Fibroblast of lung (primary cell): ENCODE data around the gene WNT5B. TPM values are rescaled to one million over a fixed set of nuclear protein-coding genes. Genes with fewer than 3 reads are reported as not detected.

Experiments used
- DNase-seq, 2 donors: peaks; one replicate each; pipeline versions ENCODE4 v3.0.0 to v3.0.0-alpha.2; 2010; ENCODE audit warnings: low read depth in 2 of 2
- H2AFZ ChIP-seq: 2 replicates; pipeline ENCODE4 v1.5.1; 2012; ENCODE audit warnings: low read length, control low read depth, inconsistent platforms
- H3K27ac ChIP-seq: 2 replicates; pipeline ENCODE4 v1.5.1; 2011; ENCODE audit warnings: low read length, control low read depth; ENCODE audit not compliant: insufficient read depth
- H3K27me3 ChIP-seq: 2 replicates; pipeline ENCODE4 v1.5.1; 2011; ENCODE audit warnings: mild to moderate bottlenecking, low read length; ENCODE audit not compliant: control insufficient read depth, insufficient read depth
- H3K36me3 ChIP-seq: 2 replicates; pipeline ENCODE4 v1.5.1; 2011; ENCODE audit warnings: low read length; ENCODE audit not compliant: control insufficient read depth, insufficient read depth
- H3K4me1 ChIP-seq: 2 replicates; pipeline ENCODE4 v1.5.1; 2011; ENCODE audit warnings: low read length; ENCODE audit not compliant: control insufficient read depth, insufficient read depth; ENCODE audit errors: extremely low read depth
- H3K4me2 ChIP-seq: 2 replicates; pipeline ENCODE4 v1.5.1; 2011; ENCODE audit warnings: low read length, control low read depth; ENCODE audit not compliant: insufficient read depth; ENCODE audit errors: extremely low read depth
- H3K4me3 ChIP-seq, 4 experiments: fragments of 200-600 bp in 1 of 4; sonication (generic) in 1 of 4; replicated peaks in 1 of 4; 2 replicates each; pipeline ENCODE4 v1.5.1; 2011 to 2016; ENCODE audit warnings: low read length in 4 of 4, low read depth in 3 of 4, mild to moderate bottlenecking in 3 of 4, control low read depth in 2 of 4, inconsistent platforms in 1 of 4, mixed read lengths in 1 of 4; ENCODE audit not compliant: insufficient read depth in 1 of 4; ENCODE audit errors: control extremely low read depth in 1 of 4
- H3K79me2 ChIP-seq: 2 replicates; pipeline ENCODE4 v1.5.1; 2012; ENCODE audit warnings: mild to moderate bottlenecking, low read length, inconsistent platforms; ENCODE audit not compliant: control insufficient read depth, insufficient read depth
- H3K9ac ChIP-seq: 2 replicates; pipeline ENCODE4 v1.5.1; 2011; ENCODE audit warnings: mild to moderate bottlenecking, low read length, control low read depth; ENCODE audit not compliant: insufficient read depth
- H3K9me3 ChIP-seq: 2 replicates; pipeline ENCODE4 v1.5.1; 2012; ENCODE audit warnings: low read depth, low read length; ENCODE audit not compliant: control insufficient read depth, insufficient read depth
- H4K20me1 ChIP-seq: 2 replicates; pipeline ENCODE4 v1.5.1; 2011; ENCODE audit warnings: low read length; ENCODE audit not compliant: control insufficient read depth, insufficient read depth; ENCODE audit errors: extremely low read depth
- EZH2 ChIP-seq: IDR thresholded peaks from 2 replicates; pipeline ENCODE4 v1.5.1; 2012; ENCODE audit warnings: low read length, control low read depth, mild to moderate bottlenecking; ENCODE audit errors: missing control alignments
- polyA minus RNA-seq: library from RNA; depleted of rRNA, polyadenylated mRNA; stranded (reverse); fragments of >200 nt; gene quantifications from 2 replicates; pipeline ENCODE4 v1.2.3, GENCODE V29; 2011; ENCODE audit warnings: low replicate concordance
- polyA plus RNA-seq, 2 donors: library from polyadenylated mRNA; depleted of rRNA in 1 of 2; stranded (reverse) in 1 of 2; unstranded in 1 of 2; fragments of >200 nt; gene quantifications; 2 replicates each; pipeline ENCODE4 v1.2.1, GENCODE V29; 2011 to 2012; ENCODE audit warnings: missing spikeins in 1 of 2
- total RNA-seq: library from RNA; depleted of rRNA; stranded (reverse); fragments of >200 nt; gene quantifications from 2 replicates; pipeline ENCODE4 v1.2.1, GENCODE V29; 2014
- TF ChIP-seq, protein P1 (sequence below), 2 donors: IDR thresholded peaks in 1 of 2; conservative IDR thresholded peaks in 1 of 2; 1 replicate in 1 of 2; 2 replicates in 1 of 2; pipeline ENCODE4 v1.5.1; 2011 to 2012; ENCODE audit warnings: low read length in 2 of 2, control low read depth in 1 of 2, inconsistent platforms in 1 of 2, low read depth in 1 of 2, mild to moderate bottlenecking in 1 of 2

WNT5B gene
- total RNA-seq (40.3 and 105 TPM in 2 replicates), polyA plus RNA-seq (46.9 and 86.1 TPM in 2 replicates), polyA minus RNA-seq (62.7 and 175 TPM in 2 replicates)
- polyA plus RNA-seq (2012) = 61.7 and 116 TPM in 2 replicates

DNA sequence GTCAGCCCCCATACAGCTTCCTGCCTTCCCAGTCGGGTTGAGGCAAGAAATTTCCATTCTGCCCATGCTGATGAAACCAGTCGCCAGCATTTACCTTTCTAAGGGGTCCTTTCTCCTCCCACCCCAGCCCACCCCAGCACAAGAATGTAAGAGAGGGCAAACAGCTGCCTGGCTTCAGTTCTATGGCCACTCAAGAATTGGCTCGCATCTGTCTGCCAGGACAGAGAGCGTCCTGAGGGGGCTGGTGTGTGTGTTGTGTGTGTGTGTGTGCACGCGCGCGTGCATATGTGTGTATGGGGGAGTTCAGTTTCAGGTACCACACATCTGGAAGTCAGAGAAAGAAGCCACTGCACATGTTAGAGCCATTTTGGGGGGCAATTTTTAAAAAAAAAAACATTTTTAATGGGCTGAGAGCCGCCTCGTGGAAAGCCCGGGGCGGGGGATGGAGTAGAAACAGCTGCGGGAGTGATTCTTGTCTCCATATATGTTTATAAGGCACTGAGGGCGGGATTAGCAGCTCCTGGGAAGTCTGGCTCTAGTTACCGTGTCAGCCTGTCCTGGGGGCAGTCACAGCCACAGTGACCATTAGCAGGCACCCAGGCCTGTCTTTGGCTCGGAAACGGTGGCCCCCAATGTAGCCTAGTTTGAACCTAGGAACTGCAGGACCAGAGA is at the start of gene WNT5B:
Gene WNT5B, plus strand, starts transcription at position 566 of the 672 bp plus-strand sequence. CDS start 2,124 bp downstream, outside the sequence.
- no peak within 1 kb of the TSS for H3K27ac ChIP-seq
- H3K4me1 ChIP-seq = peaks cover 15% of the 10 kb centered on the region
- no peak within 1 kb of the TSS for H3K9ac ChIP-seq
- H3K4me2 ChIP-seq = peak within 1 kb of the TSS; percentile 64
- TF ChIP-seq EZH2 = no peak
- TF ChIP-seq, protein P1, sequence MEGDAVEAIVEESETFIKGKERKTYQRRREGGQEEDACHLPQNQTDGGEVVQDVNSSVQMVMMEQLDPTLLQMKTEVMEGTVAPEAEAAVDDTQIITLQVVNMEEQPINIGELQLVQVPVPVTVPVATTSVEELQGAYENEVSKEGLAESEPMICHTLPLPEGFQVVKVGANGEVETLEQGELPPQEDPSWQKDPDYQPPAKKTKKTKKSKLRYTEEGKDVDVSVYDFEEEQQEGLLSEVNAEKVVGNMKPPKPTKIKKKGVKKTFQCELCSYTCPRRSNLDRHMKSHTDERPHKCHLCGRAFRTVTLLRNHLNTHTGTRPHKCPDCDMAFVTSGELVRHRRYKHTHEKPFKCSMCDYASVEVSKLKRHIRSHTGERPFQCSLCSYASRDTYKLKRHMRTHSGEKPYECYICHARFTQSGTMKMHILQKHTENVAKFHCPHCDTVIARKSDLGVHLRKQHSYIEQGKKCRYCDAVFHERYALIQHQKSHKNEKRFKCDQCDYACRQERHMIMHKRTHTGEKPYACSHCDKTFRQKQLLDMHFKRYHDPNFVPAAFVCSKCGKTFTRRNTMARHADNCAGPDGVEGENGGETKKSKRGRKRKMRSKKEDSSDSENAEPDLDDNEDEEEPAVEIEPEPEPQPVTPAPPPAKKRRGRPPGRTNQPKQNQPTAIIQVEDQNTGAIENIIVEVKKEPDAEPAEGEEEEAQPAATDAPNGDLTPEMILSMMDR (conservative IDR thresholded peaks at IDR 0.05 in 1 of 2, IDR thresholded peaks at IDR 0.05 in 1 of 2; ENCODE audit: low read depth in 1 of 2, low read length in 2 of 2) = no peak
- no peak within 1 kb of the TSS for H2AFZ ChIP-seq
- H3K36me3 ChIP-seq = peaks cover 4% of the 10 kb centered on the region
- H3K27me3 ChIP-seq = no peaks in the 10 kb centered on the region
- no peaks in the 10 kb centered on the region for H4K20me1 ChIP-seq
- H3K79me2 ChIP-seq = peaks cover 5% of the 10 kb centered on the region
- no peak for DNase-seq
- no peaks in the 10 kb centered on the region for H3K9me3 ChIP-seq
- H3K4me3 ChIP-seq = peak within 1 kb of the TSS; percentile 11 to 49 (median 26)

DNA sequence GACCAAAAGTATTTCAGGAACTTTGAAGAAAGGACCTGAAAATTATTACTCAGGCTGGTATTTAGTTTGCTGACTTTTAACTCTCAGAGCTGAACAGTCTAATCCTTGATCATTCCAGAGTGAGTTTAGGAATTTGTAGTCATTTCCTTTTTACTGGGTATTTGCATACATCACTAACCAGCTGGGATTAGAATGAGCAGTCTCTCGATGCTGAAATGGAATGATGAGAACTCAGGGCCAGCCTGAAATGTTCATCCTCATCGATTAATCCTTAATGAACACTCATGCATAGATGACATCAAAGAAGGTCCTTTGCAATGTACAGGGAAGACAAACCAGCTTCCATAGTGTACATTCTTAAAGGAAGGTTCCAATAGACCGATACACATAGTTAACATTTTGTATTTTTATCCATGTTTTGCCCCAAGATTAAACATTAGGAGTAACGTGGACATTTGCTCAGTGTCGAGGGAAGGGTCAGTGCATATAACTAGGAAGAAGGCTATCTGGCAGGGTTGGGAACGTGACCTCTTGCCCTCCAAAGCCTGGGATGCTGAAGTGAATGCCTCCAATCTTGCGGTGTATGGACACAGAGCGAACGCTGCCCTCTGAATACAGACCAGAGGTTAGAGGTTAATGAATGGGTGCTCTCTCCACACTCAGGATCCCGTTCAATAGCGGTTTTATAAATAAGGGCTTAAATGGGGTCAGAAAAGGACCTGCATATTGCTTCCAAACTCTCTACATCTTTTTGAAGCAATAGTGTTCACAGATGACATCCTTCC is 49.2 kb upstream of the WNT5B start:
- Histone ChIP-seq H3K4me1 (peaks cover 31% of the 10 kb centered on the region), H3K79me2 (peaks cover 64% of the 10 kb centered on the region), H3K27ac (peak overlapping the region; percentile 13), H2AFZ (no peak overlapping the region), H3K4me3 (no peak overlapping the region), H4K20me1 (no peaks in the 10 kb centered on the region), H3K27me3 (no peaks in the 10 kb centered on the region), H3K4me2 (no peak overlapping the region), H3K9me3 (no peaks in the 10 kb centered on the region), H3K36me3 (no peaks in the 10 kb centered on the region), H3K9ac (no peak overlapping the region)
- TF ChIP-seq EZH2 = no peak
- TF ChIP-seq, protein P1 (conservative IDR thresholded peaks at IDR 0.05 in 1 of 2, IDR thresholded peaks at IDR 0.05 in 1 of 2; ENCODE audit: low read depth in 1 of 2, low read length in 2 of 2) = no peak
- DNase-seq = peak in 1 of 2 donors; percentile 70

DNA sequence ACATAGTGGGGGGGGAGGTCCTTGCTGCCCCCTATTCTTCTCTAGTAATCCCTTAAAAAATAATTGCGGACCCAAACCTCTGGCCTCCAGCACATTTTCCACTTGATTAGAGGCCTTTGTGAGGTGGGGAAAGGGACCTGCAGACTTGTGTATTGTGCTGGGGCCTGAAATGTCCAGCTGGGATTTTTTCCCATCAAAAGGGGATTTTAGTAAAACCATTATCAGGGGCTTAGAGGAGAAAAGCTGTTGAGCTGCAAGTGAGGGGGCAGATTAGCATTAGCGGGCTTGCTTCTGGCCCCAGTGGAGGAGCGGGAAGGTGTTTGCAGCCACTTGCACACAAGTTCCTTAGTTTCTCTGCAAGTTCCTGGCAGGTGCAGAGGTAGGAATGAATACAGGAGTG is 48.5 kb upstream of the WNT5B start:
- no peaks in the 10 kb centered on the region for H3K36me3 ChIP-seq
- H3K27me3 ChIP-seq = no peaks in the 10 kb centered on the region
- no peak overlapping the region for H3K27ac ChIP-seq
- DNase-seq = no peak
- TF ChIP-seq, protein P1 (conservative IDR thresholded peaks at IDR 0.05 in 1 of 2, IDR thresholded peaks at IDR 0.05 in 1 of 2; ENCODE audit: low read depth in 1 of 2, low read length in 2 of 2) = no peak
- TF ChIP-seq EZH2 = no peak
- H2AFZ ChIP-seq = no peak overlapping the region
- H3K4me1 ChIP-seq = peaks cover 27% of the 10 kb centered on the region
- peaks cover 63% of the 10 kb centered on the region for H3K79me2 ChIP-seq
- H3K9ac ChIP-seq = no peak overlapping the region
- no peak overlapping the region for H3K4me2 ChIP-seq
- no peaks in the 10 kb centered on the region for H4K20me1 ChIP-seq
- H3K4me3 ChIP-seq = no peak overlapping the region
- no peaks in the 10 kb centered on the region for H3K9me3 ChIP-seq
